ENCODE results near the gene NDUFC2. TPM values are rescaled to one million over a fixed set of nuclear protein-coding genes. Genes with fewer than 3 reads are reported as not detected.

NDUFC2 gene
- total RNA-seq, 3 donors from 2014 or later = 168 to 208 (median 183) TPM

- Histone ChIP-seq H3K4me1 (ENCODE audit: low read depth) (no peaks in the 10 kb centered on the region), H3K4me3 (no peak overlapping the region), H3K36me3 (ENCODE audit: low read depth) (no peaks in the 10 kb centered on the region), H3K9me3 (no peaks in the 10 kb centered on the region)
- intact Hi-C loops (cut with DNase I, micrococcal nuclease) = no loop called here
- TF ChIP-seq CTCF (IDR thresholded peaks at IDR 0.05) = no peak
- ATAC-seq (no peak), DNase-seq (no peak)
These were observed 30.7 kb upstream of the NDUFC2 start for GRCh38 chr11:78110351-78110750.

- DNase-seq (no peak), ATAC-seq (no peak)
- H3K4me1 ChIP-seq (ENCODE audit: low read depth) = no peaks in the 10 kb centered on the region
- no peaks in the 10 kb centered on the region for H3K9me3 ChIP-seq
- no peak overlapping the region for H3K4me3 ChIP-seq
- intact Hi-C loops (cut with DNase I, micrococcal nuclease) = no loop called here
- no peaks in the 10 kb centered on the region for H3K36me3 ChIP-seq (ENCODE audit: low read depth)
- TF ChIP-seq CTCF (IDR thresholded peaks at IDR 0.05) = no peak
These were observed 29.7 kb upstream of the NDUFC2 start for GRCh38 chr11:78109081-78110015.

GRCh38 chr11:78100676-78101472 lies 21.2 kb upstream of the NDUFC2 start:
- Histone ChIP-seq H3K4me1 (ENCODE audit: low read depth) (no peaks in the 10 kb centered on the region), H3K4me3 (no peak overlapping the region), H3K9me3 (no peaks in the 10 kb centered on the region), H3K36me3 (ENCODE audit: low read depth) (no peaks in the 10 kb centered on the region)
- no peak for TF ChIP-seq CTCF (IDR thresholded peaks at IDR 0.05)
- DNase-seq (no peak), ATAC-seq (no peak)
- intact Hi-C loops (cut with DNase I, micrococcal nuclease) = no loop called here

GRCh38 chr11:78100261-78100660 lies 20.6 kb upstream of the NDUFC2 start:
- H3K36me3 ChIP-seq (ENCODE audit: low read depth) = no peaks in the 10 kb centered on the region
- no peaks in the 10 kb centered on the region for H3K4me1 ChIP-seq (ENCODE audit: low read depth)

GRCh38 chr11:78099666-78100065 lies 20.0 kb upstream of the NDUFC2 start:
- DNase-seq = no peak
- H3K4me3 ChIP-seq = no peak overlapping the region
- TF ChIP-seq CTCF (IDR thresholded peaks at IDR 0.05) = no peak
- no peaks in the 10 kb centered on the region for H3K9me3 ChIP-seq
- no peaks in the 10 kb centered on the region for H3K4me1 ChIP-seq (ENCODE audit: low read depth)
- H3K36me3 ChIP-seq (ENCODE audit: low read depth) = no peaks in the 10 kb centered on the region
- ATAC-seq = no peak
- intact Hi-C loops (cut with DNase I, micrococcal nuclease) = no loop called here

More at GRCh38 chr11:78100261-78100660, 20.6 kb upstream of the NDUFC2 start:
- no peaks in the 10 kb centered on the region for H3K9me3 ChIP-seq
- no peak for ATAC-seq
- intact Hi-C loops (cut with DNase I, micrococcal nuclease) = no loop called here
- H3K4me3 ChIP-seq = no peak overlapping the region
- DNase-seq = no peak
- TF ChIP-seq CTCF (IDR thresholded peaks at IDR 0.05) = no peak

Measured in mucosa of descending colon (tissue), 3 donors.